WTC11 (cell line): ENCODE results near the gene TCTN2. TPM values are rescaled to one million over a fixed set of nuclear protein-coding genes. Genes with fewer than 3 reads are reported as not detected.

Experiments
- total RNA-seq: library from RNA; stranded (reverse); gene quantifications from 3 replicates; pipeline ENCODE4 v1.2.3, GENCODE V29; 2021

Gene TCTN2
- total RNA-seq, 1 experiment from 2014 or later: 6.2 TPM

Other genes with a start within 250 kb of the TCTN2 start
- gene RILPL2, start 234.4 kb upstream of the TCTN2 start, total RNA-seq: 1.1 to 1.4 TPM (median 1.2 TPM) in 3 replicates
- gene SNRNP35, start 213.0 kb upstream of the TCTN2 start, total RNA-seq: 19.1 to 21.3 TPM (median 20.0 TPM) in 3 replicates
- 8.2 to 10.6 TPM (median 10.1 TPM) in 3 replicates for gene RILPL1, start 137.4 kb upstream of the TCTN2 start, total RNA-seq
- 189 to 224 TPM (median 197 TPM) in 3 replicates for gene TMED2, start 86.6 kb upstream of the TCTN2 start, total RNA-seq
- 35.0 to 45.5 TPM (median 44.2 TPM) in 3 replicates for gene DDX55, start 69.0 kb upstream of the TCTN2 start, total RNA-seq
- gene EIF2B1, start 37.4 kb upstream of the TCTN2 start, total RNA-seq: 42.9 to 48.3 TPM (median 46.5 TPM) in 3 replicates
- 31.6 to 35.9 TPM (median 35.8 TPM) in 3 replicates for gene GTF2H3, start 37.3 kb upstream of the TCTN2 start, total RNA-seq
- 48.8 to 63.8 TPM (median 49.8 TPM) in 3 replicates for gene ATP6V0A2, start 41.2 kb downstream of the TCTN2 start, total RNA-seq
- 0.07 to 0.11 TPM (median 0.09 TPM) in 3 replicates for gene DNAH10, start 91.2 kb downstream of the TCTN2 start, total RNA-seq